A549 (cell line): ENCODE results near the gene HNMT. TPM values are rescaled to one million over a fixed set of nuclear protein-coding genes. Genes with fewer than 3 reads are reported as not detected.

Experiments
- ATAC-seq, 2 experiments: fragments of 200-7000 bp in 1 of 2; fragments of >200 bp in 1 of 2; cut with Nextera tagmentation in 1 of 2; cut with Tn5 transposase in 1 of 2; 3 replicates each; pipeline versions ENCODE4 v1.8.0 to v1.9.1; 2018 to 2020; ENCODE audit warnings: mild to moderate bottlenecking in 1 of 2, moderate library complexity in 1 of 2
- CTCF ChIA-PET: fragments of 300-600 bp; sonication (Branson Sonifier 250); formaldehyde crosslinking; extraction: SDS; loops from one replicate; lab custom pipeline; 2021; ENCODE audit warnings: antibody characterized with exemption, inconsistent platforms; lab: Yijun Ruan, JAX
- POLR2A ChIA-PET: fragments of 350-600 bp; formaldehyde crosslinking; extraction: SDS; loops from one replicate; lab custom pipeline; 2021; ENCODE audit warnings: antibody characterized with exemption, inconsistent platforms; lab: Yijun Ruan, JAX
- DNase-seq, 2 experiments: peaks; one replicate each; pipeline versions ENCODE4 v3.0.0 to v3.0.0-alpha.2; 2011 to 2016; ENCODE audit warnings: low read depth in 1 of 2, low spot score in 1 of 2
- FAIRE-seq: peaks from 2 replicates; lab custom pipeline; 2011; peaks lifted over from hg19 to GRCh38; lab: Jason Lieb, UNC
- H3K27ac ChIP-seq, 2 experiments: fragments of >200 bp; sonication (Bioruptor Twin); formaldehyde crosslinking; 3 replicates each; pipeline ENCODE4 v1.5.1; 2016 to 2017
- H3K4me1 ChIP-seq: fragments of >200 bp; sonication (Bioruptor Twin); formaldehyde crosslinking; 3 replicates; pipeline ENCODE4 v1.6.1; 2016
- H3K4me2 ChIP-seq: fragments of >200 bp; sonication (Bioruptor Twin); formaldehyde crosslinking; 3 replicates; pipeline ENCODE4 v1.6.1; 2016
- H3K4me3 ChIP-seq: fragments of >200 bp; sonication (Bioruptor Twin); formaldehyde crosslinking; 3 replicates; pipeline ENCODE4 v1.5.1; 2016
- H3K9me3 ChIP-seq: fragments of >200 bp; sonication (Bioruptor Twin); formaldehyde crosslinking; 3 replicates; pipeline ENCODE4 v1.6.1; 2016
- ATOH8 ChIP-seq: fragments of 250-450 bp; sonication (Bioruptor Pico); IDR thresholded peaks from 2 replicates; pipeline ENCODE4 v1.5.0; 2020; ENCODE audit warnings: low read depth, mild to moderate bottlenecking, moderate library complexity
- BCL3 ChIP-seq: fragments of >200 bp; sonication (Bioruptor Twin); formaldehyde crosslinking; IDR thresholded peaks from 3 replicates; pipeline ENCODE4 v1.6.1; 2016
- CBX2 ChIP-seq: fragments of 200-600 bp; sonication (generic); IDR thresholded peaks from 2 replicates; pipeline ENCODE4 v1.6.1; 2016; ENCODE audit warnings: low read depth, mild to moderate bottlenecking, borderline replicate concordance
- CBX8 ChIP-seq: fragments of 200-600 bp; sonication (generic); IDR thresholded peaks from 2 replicates; pipeline ENCODE4 v1.6.1; 2016
- CHD2 ChIP-seq: fragments of 150-350 bp; IDR thresholded peaks from 2 replicates; pipeline ENCODE4 v1.6.1; 2014; ENCODE audit warnings: low read length; ENCODE audit not compliant: partially characterized antibody
- CHD4 ChIP-seq: fragments of 200-600 bp; sonication (generic); IDR thresholded peaks from 2 replicates; pipeline ENCODE4 v1.6.1; 2016; ENCODE audit warnings: antibody characterized with exemption, mild to moderate bottlenecking, borderline replicate concordance
- E2F6 ChIP-seq: IDR thresholded peaks from 2 replicates; pipeline ENCODE4 v1.6.1; 2012; ENCODE audit warnings: low read depth, borderline replicate concordance
- ELK1 ChIP-seq: fragments of 150-350 bp; IDR thresholded peaks from 2 replicates; pipeline ENCODE4 v1.6.1; 2014; ENCODE audit warnings: low read depth, mild to moderate bottlenecking, low read length
- EP300 ChIP-seq, 2 experiments: fragments of >200 bp; sonication (Bioruptor Twin); formaldehyde crosslinking; IDR thresholded peaks; 2 replicates in 1 of 2; 3 replicates in 1 of 2; pipeline ENCODE4 v1.6.1; 2016 to 2017
- ESRRA ChIP-seq: fragments of 150-350 bp; IDR thresholded peaks from 2 replicates; pipeline ENCODE4 v1.6.1; 2014; ENCODE audit warnings: mild to moderate bottlenecking, low read length, borderline replicate concordance
- FOXS1 ChIP-seq: fragments of 250-450 bp; sonication (Bioruptor Pico); IDR thresholded peaks from 2 replicates; pipeline ENCODE4 v1.5.0; 2020; ENCODE audit warnings: mild to moderate bottlenecking, moderate library complexity
- HDAC2 ChIP-seq: fragments of 200-600 bp; sonication (generic); IDR thresholded peaks from 2 replicates; pipeline ENCODE4 v1.6.1; 2016
- HOXA7 ChIP-seq: fragments of 250-450 bp; sonication (Bioruptor Pico); IDR thresholded peaks from 2 replicates; pipeline ENCODE4 v1.5.0; 2020; ENCODE audit warnings: mild to moderate bottlenecking, moderate library complexity
- HOXB5 ChIP-seq: fragments of 250-450 bp; sonication (Bioruptor Pico); IDR thresholded peaks from 2 replicates; pipeline ENCODE4 v1.5.0; 2020; ENCODE audit warnings: mild to moderate bottlenecking, moderate library complexity
- KDM5A ChIP-seq: fragments of 200-600 bp; sonication (generic); IDR thresholded peaks from 2 replicates; pipeline ENCODE4 v1.6.1; 2016; ENCODE audit warnings: antibody characterized with exemption, mild to moderate bottlenecking
- NPAS2 ChIP-seq: fragments of 250-450 bp; sonication (Bioruptor Pico); IDR thresholded peaks from 2 replicates; pipeline ENCODE4 v1.8.0; 2022; ENCODE audit warnings: mild to moderate bottlenecking, moderate library complexity, borderline replicate concordance
- NR3C1 ChIP-seq: fragments of >200 bp; sonication (Bioruptor Twin); formaldehyde crosslinking; IDR thresholded peaks from 3 replicates; pipeline ENCODE4 v1.6.1; 2017
- PBX3 ChIP-seq: IDR thresholded peaks from 2 replicates; pipeline ENCODE4 v1.6.1; 2012
- PHF8 ChIP-seq: fragments of 200-600 bp; sonication (generic); IDR thresholded peaks from 2 replicates; pipeline ENCODE4 v1.6.1; 2016; ENCODE audit warnings: low read depth, mild to moderate bottlenecking, antibody characterized with exemption, moderate library complexity, borderline replicate concordance
- POLR2AphosphoS2 ChIP-seq: conservative IDR thresholded peaks from 2 replicates; pipeline ENCODE4 v1.6.1; 2012; ENCODE audit warnings: low read length, improper control_type of control experiment, inconsistent platforms
- RAD21 ChIP-seq, 2 experiments: fragments of >200 bp in 1 of 2; sonication (Bioruptor Twin) in 1 of 2; formaldehyde crosslinking in 1 of 2; IDR thresholded peaks in 1 of 2; conservative IDR thresholded peaks in 1 of 2; 2 replicates in 1 of 2; 3 replicates in 1 of 2; pipeline ENCODE4 v1.6.1; 2012 to 2018; ENCODE audit warnings: inconsistent platforms in 1 of 2
- RARB ChIP-seq: fragments of 250-450 bp; sonication (Bioruptor Pico); IDR thresholded peaks from 2 replicates; pipeline ENCODE4 v1.8.0; 2021; ENCODE audit warnings: mild to moderate bottlenecking, moderate library complexity
- RCOR1 ChIP-seq: fragments of 150-350 bp; IDR thresholded peaks from 2 replicates; pipeline ENCODE4 v1.6.1; 2014; ENCODE audit warnings: antibody characterized with exemption, low read length, low read depth
- REST ChIP-seq: fragments of 200-600 bp; sonication (generic); IDR thresholded peaks from 2 replicates; pipeline ENCODE4 v1.6.1; 2016; ENCODE audit warnings: antibody characterized with exemption, mild to moderate bottlenecking, moderate library complexity
- SMC3 ChIP-seq: fragments of >200 bp; sonication (Bioruptor Twin); formaldehyde crosslinking; IDR thresholded peaks from 3 replicates; pipeline ENCODE4 v1.6.1; 2018; ENCODE audit warnings: inconsistent platforms
- SREBF2 ChIP-seq: fragments of 450-650 bp; IDR thresholded peaks from 2 replicates; pipeline ENCODE4 v1.6.1; 2014; ENCODE audit warnings: mild to moderate bottlenecking, moderate library complexity
- TFCP2L1 ChIP-seq: fragments of 250-450 bp; sonication (Bioruptor Pico); IDR thresholded peaks from 2 replicates; pipeline ENCODE4 v1.5.0; 2021; ENCODE audit warnings: mild to moderate bottlenecking
- TP53 ChIP-seq: fragments of 250-450 bp; sonication (Bioruptor Pico); IDR thresholded peaks from 2 replicates; pipeline ENCODE4 v1.5.0; 2021; ENCODE audit warnings: mild to moderate bottlenecking, moderate library complexity
- ZFP36 ChIP-seq: fragments of 450-650 bp; IDR thresholded peaks from 2 replicates; pipeline ENCODE4 v1.6.1; 2014; ENCODE audit warnings: borderline replicate concordance; ENCODE audit not compliant: partially characterized antibody
- ZNF302 ChIP-seq: fragments of 250-450 bp; sonication (Bioruptor Pico); IDR thresholded peaks from 2 replicates; pipeline ENCODE4 v1.9.0; 2021; ENCODE audit warnings: inconsistent platforms, mild to moderate bottlenecking, moderate library complexity
- ZSCAN20 ChIP-seq: fragments of 250-450 bp; sonication (Bioruptor Pico); IDR thresholded peaks from 2 replicates; pipeline ENCODE4 v1.8.0; 2022; ENCODE audit warnings: mild to moderate bottlenecking, moderate library complexity
- WGBS: methylation state at CpG from one replicate; pipeline ENCODE4 v1.1.6; 2017; ENCODE audit errors: missing lambda C conversion rate; 5-methylcytosine and 5-hydroxymethylcytosine counted together
- polyA plus RNA-seq, 4 experiments: library from polyadenylated mRNA; depleted of rRNA in 3 of 4; stranded (reverse); fragments of >200 nt; fragmentation: RNase III in 1 of 4; extraction: RNeasy Plus Mini Kit Qiagen cat#74134 plus additional on column Dnase treatment in 1 of 4; gene quantifications; 2 replicates in 3 of 4; 3 replicates in 1 of 4; pipeline ENCODE4 v1.2.3, GENCODE V29; 2011 to 2017

HNMT gene
- polyA plus RNA-seq, 2 of the 4 experiments (the other 2 are of a cell fraction): 1.5 to 5.5 TPM

GRCh38 chr2:138037090-138037489 lies 72.8 kb downstream of the HNMT start:
- ChIA-PET POLR2A (no interaction called here), CTCF (no interaction called here)
- FAIRE-seq (no peak), ATAC-seq (no peak), DNase-seq (no peak)
- no peaks in the 10 kb centered on the region for H3K9me3 ChIP-seq
- TF ChIP-seq POLR2AphosphoS2 (no peak), FOXS1 (CRISPR knock-in tag) (no peak), ESRRA (no peak), BCL3 (no peak), CBX2 (no peak), SREBF2 (no peak), KDM5A (no peak), ATOH8 (CRISPR knock-in tag) (no peak), RCOR1 (no peak), ZNF302 (CRISPR knock-in tag) (no peak), ELK1 (no peak), ZSCAN20 (CRISPR knock-in tag) (no peak), HDAC2 (no peak), SMC3 (no peak), HOXA7 (no peak), PBX3 (no peak), PHF8 (no peak), CHD4 (no peak), HOXB5 (no peak)
- WGBS: 88% methylated on average over 2 of the region's 2 CpGs
- no peak overlapping the region for H3K27ac ChIP-seq
- 0 out of 3 replicates have a peak, but pooled peaks cover 13% of the 10 kb centered on the region for H3K4me1 ChIP-seq
- no peak overlapping the region for H3K4me3 ChIP-seq
- no peak overlapping the region for H3K4me2 ChIP-seq

GRCh38 chr2:138040616-138041015 lies 76.3 kb downstream of the HNMT start:
- ChIA-PET CTCF (no interaction called here), POLR2A (no interaction called here)
- Histone ChIP-seq H3K4me2 (no peak overlapping the region), H3K4me1 (0 out of 3 replicates have a peak, but pooled peaks cover 9% of the 10 kb centered on the region), H3K27ac (no peak overlapping the region), H3K4me3 (no peak overlapping the region), H3K9me3 (no peaks in the 10 kb centered on the region)
- no peak for FAIRE-seq
- no peak for DNase-seq
- ATAC-seq: no peak
- 87% methylated on average over 5 of the region's 5 CpGs for WGBS
- TF ChIP-seq EP300 (IDR thresholded peaks at IDR 0.05): no peak
- no peak for TF ChIP-seq CBX8
- TF ChIP-seq NPAS2 (CRISPR knock-in tag): no peak
- no peak for TF ChIP-seq TFCP2L1 (CRISPR knock-in tag)
- TF ChIP-seq ZFP36: no peak
- TF ChIP-seq HDAC2: no peak
- TF ChIP-seq TP53 (CRISPR knock-in tag): no peak
- no peak for TF ChIP-seq RAD21 (conservative IDR thresholded peaks at IDR 0.05 in 1 of 2, IDR thresholded peaks at IDR 0.05 in 1 of 2)
- TF ChIP-seq NR3C1: no peak
- TF ChIP-seq RARB (CRISPR knock-in tag): no peak
- TF ChIP-seq ATOH8 (CRISPR knock-in tag): no peak
- no peak for TF ChIP-seq REST
- no peak for TF ChIP-seq E2F6
- no peak for TF ChIP-seq CHD2
- no peak for TF ChIP-seq SREBF2
- TF ChIP-seq CHD4: no peak
